Lung (tissue), 12 donors: ENCODE results near the gene GLI3. TPM values are rescaled to one million over a fixed set of nuclear protein-coding genes. Genes with fewer than 3 reads are reported as not detected.

Source experiments
- ATAC-seq: fragments of 200-7000 bp; cut with Tn5 transposase; one replicate; pipeline ENCODE4 v1.9.1; 2020; ENCODE audit warnings: moderate number of reproducible peaks; ENCODE audit not compliant: insufficient read depth, low FRiP score
- DNase-seq, 3 donors: peaks; one replicate each; pipeline ENCODE4 v3.0.0-alpha.2; 2013 to 2017
- H3K27ac ChIP-seq, 2 donors: one replicate each; pipeline ENCODE4 v1.5.1; 2013; ENCODE audit warnings: mild to moderate bottlenecking in 2 of 2, moderate library complexity in 2 of 2, control low read depth in 1 of 2, inconsistent platforms in 1 of 2, low read depth in 1 of 2, low read length in 1 of 2
- H3K27me3 ChIP-seq, 3 donors: one replicate each; pipeline ENCODE4 v1.5.1; 2013; ENCODE audit warnings: low read length in 2 of 3; ENCODE audit not compliant: control insufficient read depth in 3 of 3, insufficient read depth in 3 of 3
- H3K36me3 ChIP-seq, 4 donors: one replicate each; pipeline ENCODE4 v1.5.1; 2013; ENCODE audit warnings: low read length in 4 of 4, mild to moderate bottlenecking in 1 of 4, moderate library complexity in 1 of 4; ENCODE audit not compliant: control insufficient read depth in 4 of 4, insufficient read depth in 4 of 4
- H3K4me1 ChIP-seq, 5 donors: one replicate each; pipeline ENCODE4 v1.5.1; 2013; ENCODE audit warnings: low read length in 5 of 5, mild to moderate bottlenecking in 2 of 5, moderate library complexity in 1 of 5; ENCODE audit not compliant: control insufficient read depth in 5 of 5, insufficient read depth in 5 of 5
- H3K4me3 ChIP-seq: one replicate; pipeline ENCODE4 v1.5.1; 2013; ENCODE audit warnings: mild to moderate bottlenecking, control low read depth, moderate library complexity
- H3K9ac ChIP-seq, 2 donors: one replicate each; pipeline ENCODE4 v1.5.1; 2013; ENCODE audit warnings: low read length in 2 of 2, control low read depth in 1 of 2; ENCODE audit not compliant: insufficient read depth in 1 of 2
- H3K9me3 ChIP-seq, 4 donors: one replicate each; pipeline ENCODE4 v1.5.1; 2013; ENCODE audit warnings: low read length in 3 of 4, mild to moderate bottlenecking in 1 of 4, moderate library complexity in 1 of 4; ENCODE audit not compliant: control insufficient read depth in 4 of 4, insufficient read depth in 3 of 4
- CTCF ChIP-seq: IDR thresholded peaks from 2 replicates; pipeline ENCODE4 v1.5.1; 2012; ENCODE audit warnings: mild to moderate bottlenecking; ENCODE audit errors: control extremely low read depth, extremely low read depth
- WGBS, 2 donors: extraction: QIAGEN DNeasy Blood & Tissue Kit; methylation state at CpG; one replicate each; pipeline ENCODE4 v1.1.7; 2013; 5-methylcytosine and 5-hydroxymethylcytosine counted together
- polyA plus RNA-seq, 2 donors: library from polyadenylated mRNA; stranded (reverse); fragments of 200-250 nt; gene quantifications; one replicate each; pipeline ENCODE4 v1.2.1, GENCODE V29; 2013
- total RNA-seq, 2 donors: library from RNA; depleted of rRNA in 1 of 2; stranded (reverse); fragments of >200 nt in 1 of 2; gene quantifications; one replicate each; pipeline ENCODE4 v1.2.1, GENCODE V29; 2014 to 2021
- donor health status: control.
- donor health status: control.
- donor health status: Bipolar disorder and iron deficiency.
- donor health status: healthy.
- donor health status: DM: yes; HTN: yes; CAD: no.

Gene GLI3
- total and polyA plus RNA-seq, 4 donors = 2.0 to 23.4 (median 10.3) TPM

- no peak for ATAC-seq
- H3K4me3 ChIP-seq = no peak overlapping the region
- peaks cover 0 to 31% (median 3%) of the 10 kb centered on the region in 5 donors for H3K4me1 ChIP-seq
- H3K9ac ChIP-seq = no peak overlapping the region
- H3K36me3 ChIP-seq = peaks cover 0 to 9% (median 3%) of the 10 kb centered on the region in 4 donors
- no peak for DNase-seq
- H3K27ac ChIP-seq = no peak overlapping the region
- H3K9me3 ChIP-seq = no peaks in the 10 kb centered on the region
- no peak for TF ChIP-seq CTCF
- no peaks in the 10 kb centered on the region for H3K27me3 ChIP-seq
Observed at GRCh38 chr7:42170724-42171123, 66.3 kb downstream of the GLI3 start.

- Histone ChIP-seq H3K4me1 (peaks cover 0 to 9% (median 0%) of the 10 kb centered on the region in 5 donors), H3K36me3 (peaks cover 0 to 9% (median 3%) of the 10 kb centered on the region in 4 donors), H3K27me3 (no peaks in the 10 kb centered on the region), H3K4me3 (no peak overlapping the region), H3K9me3 (no peaks in the 10 kb centered on the region), H3K9ac (no peak overlapping the region), H3K27ac (no peak overlapping the region)
- no peak for TF ChIP-seq CTCF
- ATAC-seq (no peak), DNase-seq (no peak)
- WGBS, 2 donors = 91 to 94% methylated on average over 8 of the region's 8 CpGs
Observed at GRCh38 chr7:42168512-42168911, 68.5 kb downstream of the GLI3 start.

GRCh38 chr7:42167631-42168236 is 69.3 kb downstream of the GLI3 start:
- Histone ChIP-seq H3K27me3 (no peaks in the 10 kb centered on the region), H3K9me3 (no peaks in the 10 kb centered on the region), H3K36me3 (peaks cover 0 to 9% (median 3%) of the 10 kb centered on the region in 4 donors), H3K4me1 (peaks cover 0 to 15% (median 1%) of the 10 kb centered on the region in 5 donors), H3K4me3 (no peak overlapping the region), H3K27ac (no peak overlapping the region), H3K9ac (no peak overlapping the region)
- TF ChIP-seq CTCF = no peak
- ATAC-seq (no peak), DNase-seq (peak in 1 of 3 donors; percentile 26)

GRCh38 chr7:42167206-42167605 is 69.8 kb downstream of the GLI3 start:
- Histone ChIP-seq H3K9me3 (no peaks in the 10 kb centered on the region), H3K27me3 (no peaks in the 10 kb centered on the region), H3K4me3 (no peak overlapping the region), H3K4me1 (peaks cover 0 to 20% (median 3%) of the 10 kb centered on the region in 5 donors), H3K27ac (no peak overlapping the region), H3K9ac (no peak overlapping the region), H3K36me3 (peaks cover 0 to 4% (median 1%) of the 10 kb centered on the region in 4 donors)
- no peak for TF ChIP-seq CTCF
- 79 to 88% methylated on average over 2 of the region's 2 CpGs for WGBS, 2 donors
- DNase-seq = no peak
- no peak for ATAC-seq
